ENCODE data around the gene BACE2.

Gene BACE2

DNA sequence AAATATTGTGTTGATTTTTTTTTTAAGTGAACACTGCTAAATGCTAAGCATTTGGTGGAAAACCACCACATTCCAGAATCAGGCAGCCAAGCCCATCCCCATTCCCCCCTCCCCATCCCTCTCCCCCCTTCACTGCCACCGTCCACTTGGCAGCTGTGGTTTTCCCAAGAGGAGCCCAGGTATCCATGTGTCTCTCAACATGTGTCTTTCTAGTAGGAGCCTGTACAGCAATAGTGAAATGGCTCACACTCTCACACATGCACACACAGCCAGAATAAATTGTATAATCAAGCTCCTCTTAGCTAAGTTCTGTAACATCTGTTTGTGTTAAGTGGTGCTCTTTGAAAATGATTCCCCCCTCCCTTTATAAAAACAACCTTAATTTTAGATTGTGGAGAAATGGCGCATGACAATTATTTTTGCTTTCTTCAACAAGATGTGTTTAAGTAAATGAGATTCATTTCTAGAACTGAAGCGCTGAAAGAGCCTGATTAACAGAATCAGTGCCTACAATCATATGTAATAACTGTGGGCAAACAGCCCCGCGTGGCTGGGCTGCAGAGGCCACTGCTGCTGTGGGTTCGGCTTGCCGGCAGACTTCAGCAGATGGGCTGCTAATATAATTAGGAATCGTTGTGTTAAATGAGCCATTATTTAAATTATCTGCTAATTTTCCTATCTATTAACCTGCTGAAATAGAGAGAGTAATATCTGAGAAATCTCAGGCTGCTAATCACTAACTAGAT lies 43.3 kb downstream of the BACE2 start:
- DNase-seq (ENCODE audit: low read depth in 4 of 4, low spot score in 1 of 4) = no peak

DNA sequence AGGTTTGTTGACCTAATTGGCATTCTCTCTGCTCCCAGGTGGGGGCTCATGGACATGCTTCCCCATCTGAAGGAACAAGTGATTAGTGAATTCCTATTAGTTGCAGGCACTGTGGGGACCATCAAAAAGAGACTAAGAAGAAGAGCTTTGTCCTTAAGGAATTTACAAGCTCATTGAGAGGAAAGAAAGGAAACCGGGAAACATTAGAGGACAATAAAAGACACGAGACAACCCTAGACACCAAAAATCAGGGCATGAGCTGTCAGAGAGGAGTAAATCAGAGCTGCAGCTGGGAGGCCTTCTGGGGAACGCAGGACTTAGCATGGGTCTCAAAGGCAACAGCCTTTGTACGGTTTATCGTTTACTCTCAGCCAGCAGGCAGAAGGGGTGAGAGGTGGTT lies 45.1 kb downstream of the BACE2 start:
- DNase-seq (ENCODE audit: low read depth in 4 of 4, low spot score in 1 of 4) = no peak

DNA sequence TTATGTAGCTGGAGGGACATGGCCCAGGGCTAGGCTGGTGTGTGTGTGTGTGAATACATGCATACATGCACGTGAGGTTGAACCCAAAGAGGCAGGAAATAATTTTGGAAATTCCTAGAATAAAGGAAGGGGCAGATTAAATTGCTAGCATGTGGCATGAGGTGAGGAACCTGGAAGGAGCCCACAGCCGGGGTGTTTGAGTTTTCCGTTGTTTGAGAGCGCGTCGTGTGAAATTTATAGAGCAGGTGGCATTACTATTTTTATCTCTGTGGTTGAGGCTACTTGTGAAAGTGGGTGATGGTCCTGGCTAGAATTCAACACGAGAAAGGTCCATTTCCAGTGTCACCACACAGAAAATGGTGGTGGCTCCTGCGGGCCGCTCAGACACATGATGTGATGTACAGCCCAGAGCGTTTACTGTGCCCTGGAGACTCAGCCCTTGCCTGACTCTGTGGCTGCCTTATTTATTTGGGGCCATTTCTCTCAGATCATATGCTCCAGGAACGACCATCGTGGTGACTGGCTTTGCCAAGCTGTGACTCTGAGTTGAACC lies 48.0 kb downstream of the BACE2 start:
- DNase-seq (ENCODE audit: low read depth in 4 of 4, low spot score in 1 of 4) = no peak

DNA sequence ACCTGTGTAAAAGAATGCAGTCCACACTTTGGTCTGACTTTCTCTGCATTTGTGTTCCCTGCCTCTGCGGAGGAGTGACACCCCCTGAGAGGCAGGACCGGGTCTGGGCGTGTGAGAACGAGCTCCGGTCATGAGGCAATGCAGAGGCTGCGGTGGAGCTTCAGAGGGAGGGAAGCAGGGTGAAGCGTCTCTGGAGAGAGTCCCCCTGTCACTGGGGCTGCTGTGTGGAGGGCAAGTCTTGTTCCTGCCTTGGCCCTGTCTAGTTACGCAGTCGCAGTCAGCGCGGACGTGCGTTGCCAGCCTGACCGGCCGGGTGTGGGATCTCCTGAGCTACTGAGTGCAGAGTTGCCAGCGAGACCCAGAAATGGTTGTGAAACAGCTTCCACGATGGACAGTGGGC lies 48.5 kb downstream of the BACE2 start:
- no peak for DNase-seq (ENCODE audit: low read depth in 4 of 4, low spot score in 1 of 4)

DNA sequence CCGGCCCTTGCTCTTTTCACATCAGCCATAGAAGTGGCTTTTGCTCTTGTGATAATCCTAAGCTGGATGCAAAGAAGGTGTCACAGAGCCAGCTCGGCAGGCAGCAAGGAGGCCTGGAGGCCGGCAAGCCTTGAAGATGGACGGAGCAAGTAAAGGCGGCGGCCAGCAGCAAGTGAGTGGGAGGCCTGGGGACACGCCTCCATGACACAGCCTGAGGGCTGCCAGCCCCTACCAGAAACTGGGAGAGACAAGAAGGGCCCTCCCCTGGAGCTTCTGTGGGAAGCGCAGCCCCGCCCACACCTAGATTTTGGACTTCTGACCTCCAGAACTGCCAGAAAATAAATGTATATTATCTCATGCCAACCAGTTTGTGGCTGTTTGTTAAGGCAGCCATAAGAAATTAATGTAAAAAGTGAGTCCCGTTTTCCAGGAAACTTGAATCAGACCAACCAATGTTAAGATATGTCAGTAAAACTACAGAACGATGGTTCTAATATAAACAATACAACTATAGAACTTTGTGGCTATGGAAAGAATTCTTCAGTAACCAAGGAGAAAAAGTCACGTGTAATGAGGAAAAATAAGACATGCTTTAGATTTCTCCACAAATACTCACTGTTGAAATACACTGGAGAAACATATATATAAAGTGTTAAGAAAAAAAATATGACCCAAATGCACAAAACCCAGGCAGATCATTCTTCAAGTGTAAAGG lies 49.9 kb downstream of the BACE2 start:
- DNase-seq (ENCODE audit: low read depth in 4 of 4, low spot score in 1 of 4) = no peak

DNA sequence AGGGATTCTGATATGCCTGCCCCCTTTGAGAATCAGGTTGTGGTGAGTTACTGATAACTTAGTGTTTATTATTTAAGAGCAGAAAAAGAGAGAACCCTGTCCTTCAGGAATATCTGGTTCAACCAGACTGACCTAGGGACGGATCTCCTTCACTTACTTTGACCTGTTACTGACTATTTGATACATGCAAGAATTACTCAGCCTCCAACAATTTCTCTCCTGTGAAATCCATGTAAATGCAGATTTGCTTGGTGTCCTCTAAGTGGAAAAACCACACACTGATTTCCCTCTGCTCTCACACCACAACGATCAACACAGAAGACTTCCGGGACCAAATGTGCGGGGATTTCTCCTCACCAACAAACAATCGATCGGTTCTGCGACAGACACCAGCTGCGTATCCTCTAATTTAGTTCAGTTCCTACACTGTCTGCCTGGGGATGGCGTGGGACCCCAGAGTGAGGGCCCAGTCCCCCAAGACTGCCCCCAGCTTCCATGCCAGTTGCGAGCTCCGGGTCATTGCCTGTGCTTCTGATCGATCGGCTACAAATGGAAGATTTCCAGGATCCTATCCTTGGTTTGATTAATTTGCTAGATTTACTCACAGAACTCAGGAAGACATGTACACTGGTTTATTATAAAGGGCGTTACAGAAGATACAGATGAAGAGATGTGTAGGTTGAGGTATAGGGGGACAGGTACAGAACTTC lies 51.7 kb downstream of the BACE2 start:
- DNase-seq (ENCODE audit: low read depth in 4 of 4, low spot score in 1 of 4) = no peak

DNA sequence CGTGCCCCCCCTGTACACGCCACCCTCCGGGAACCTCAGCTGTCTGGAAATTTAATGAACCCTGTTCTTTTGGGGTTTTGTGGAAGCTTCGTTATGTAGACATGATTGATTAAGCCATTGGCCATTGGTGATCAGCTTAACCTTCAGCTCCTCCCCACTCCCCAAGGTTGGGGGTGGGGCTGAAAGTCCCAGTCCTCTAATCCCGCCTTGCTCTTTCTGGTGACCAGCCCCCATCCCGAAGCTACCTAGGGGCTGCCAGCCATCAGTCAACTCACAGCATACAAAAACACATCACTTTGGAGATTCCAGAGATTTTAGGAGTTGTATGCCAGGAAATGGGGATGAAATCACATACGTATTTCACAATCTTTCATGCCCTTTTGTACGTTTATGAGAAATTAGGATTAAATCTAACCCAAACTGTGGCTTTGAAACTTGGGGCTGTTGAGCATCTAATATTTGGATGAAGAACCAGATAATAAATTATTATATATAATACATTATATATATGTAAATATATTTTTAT lies 52.3 kb downstream of the BACE2 start:
- DNase-seq (ENCODE audit: low read depth in 4 of 4, low spot score in 1 of 4) = no peak

DNA sequence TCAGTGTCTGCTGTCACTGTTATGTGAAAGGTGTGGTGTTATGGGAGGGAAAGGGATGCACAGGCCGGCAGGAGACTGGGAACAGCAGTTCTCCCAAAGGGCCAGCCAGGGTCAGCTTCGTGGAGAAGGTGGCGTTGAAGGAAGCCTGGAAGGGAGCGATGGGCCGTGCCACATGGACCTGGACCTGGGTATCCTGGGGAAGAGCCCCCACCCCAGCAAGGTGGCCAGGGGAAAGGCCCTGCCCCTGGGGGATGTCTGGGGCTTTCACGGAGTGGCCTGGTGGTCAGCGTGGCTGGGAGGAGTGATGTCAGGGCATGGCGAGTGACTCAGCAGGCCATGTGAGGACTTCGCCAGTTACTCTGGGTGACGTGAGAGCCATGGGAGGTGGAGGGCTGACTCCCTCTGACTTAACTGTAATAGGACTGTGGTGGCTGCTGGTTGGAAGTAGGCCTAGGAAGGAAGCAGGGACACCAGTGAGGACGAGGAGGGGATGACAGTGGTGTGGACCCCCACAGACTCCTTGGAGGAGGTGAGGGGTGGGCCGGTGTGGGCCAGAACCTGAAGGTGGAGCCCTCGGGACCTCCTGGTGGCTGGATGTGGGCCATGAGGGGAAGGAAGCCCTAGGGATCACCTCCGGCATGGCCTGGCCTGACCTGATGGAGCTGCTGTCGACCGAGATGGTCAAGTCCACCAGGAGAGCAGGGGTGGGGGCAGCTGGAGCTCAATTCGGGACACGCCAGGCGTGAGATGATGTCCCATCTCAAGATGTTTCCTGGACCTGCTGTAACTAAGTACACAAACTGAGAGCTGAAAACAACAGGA lies 54.5 kb downstream of the BACE2 start:
- DNase-seq (ENCODE audit: low read depth in 4 of 4, low spot score in 1 of 4) = no peak

DNA sequence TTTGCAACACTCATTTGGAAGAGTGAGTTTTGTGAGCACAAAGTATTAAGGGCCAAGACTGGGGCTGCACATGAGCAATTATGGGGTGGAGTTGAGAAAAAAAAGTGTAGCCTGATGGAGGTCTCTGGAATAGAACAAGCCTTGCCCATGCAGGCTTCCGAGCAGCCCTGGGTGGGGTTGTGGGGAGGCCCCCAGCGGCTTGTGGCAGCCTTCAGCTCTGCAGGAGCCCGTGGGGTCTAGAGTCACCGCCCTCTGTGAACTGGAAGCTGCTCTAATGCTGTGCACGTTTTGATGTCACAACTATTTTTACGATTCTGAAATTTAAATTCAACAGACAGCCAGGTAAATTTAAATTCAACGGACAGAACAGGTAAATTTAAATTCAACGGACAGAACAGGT lies 58.9 kb downstream of the BACE2 start:
- no peak for DNase-seq (ENCODE audit: low read depth in 4 of 4, low spot score in 1 of 4)

DNA sequence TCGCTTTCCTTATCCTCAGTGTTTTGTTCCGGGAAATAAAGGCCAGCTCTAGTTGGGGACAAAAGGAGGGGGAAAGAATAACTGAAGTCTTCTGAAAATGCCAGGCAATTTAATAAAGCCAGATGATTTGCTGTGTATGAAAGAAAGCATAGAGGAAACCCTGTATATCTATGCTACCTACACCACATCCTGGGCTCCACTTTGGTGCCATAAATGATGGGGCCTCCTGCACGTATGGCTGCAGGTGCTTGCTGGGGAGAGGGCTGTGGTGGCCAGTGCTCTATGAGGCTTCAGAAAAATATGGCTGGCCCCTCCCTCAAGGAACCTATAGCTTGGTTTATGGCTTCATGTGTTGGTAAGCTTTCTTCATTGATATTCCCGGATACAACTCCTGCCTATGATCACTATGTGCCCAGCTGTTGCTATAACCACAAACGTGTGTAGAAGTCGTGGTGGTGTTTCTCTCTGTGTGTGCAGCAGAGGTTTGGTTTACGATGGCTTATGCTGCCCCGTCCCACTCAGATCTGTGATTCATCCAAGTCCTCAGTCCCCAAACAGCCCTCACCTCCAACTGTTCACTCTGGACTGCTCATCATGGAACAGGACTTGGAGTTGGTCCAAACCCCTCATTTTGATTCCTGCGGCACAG lies 59.5 kb downstream of the BACE2 start:
- DNase-seq (ENCODE audit: low read depth in 4 of 4, low spot score in 1 of 4) = no peak

DNA sequence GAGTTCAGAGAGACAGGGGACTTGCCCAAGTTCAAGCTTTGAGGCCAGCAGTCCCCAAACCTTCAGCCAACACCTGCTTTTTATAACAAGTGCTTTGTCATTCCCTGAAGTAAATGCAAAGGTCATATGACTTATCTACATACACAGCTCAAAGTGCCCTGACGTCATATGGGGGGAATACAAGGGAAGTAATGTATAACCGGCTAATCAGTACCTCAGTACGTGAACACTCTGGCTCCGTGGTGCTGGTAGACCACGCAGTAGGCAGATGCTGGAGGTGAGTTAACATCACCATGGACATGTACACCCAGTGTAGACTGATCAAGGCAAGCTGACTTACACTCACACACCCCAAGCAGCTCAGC lies 60.0 kb downstream of the BACE2 start:
- DNase-seq (ENCODE audit: low read depth in 4 of 4, low spot score in 1 of 4) = no peak

DNA sequence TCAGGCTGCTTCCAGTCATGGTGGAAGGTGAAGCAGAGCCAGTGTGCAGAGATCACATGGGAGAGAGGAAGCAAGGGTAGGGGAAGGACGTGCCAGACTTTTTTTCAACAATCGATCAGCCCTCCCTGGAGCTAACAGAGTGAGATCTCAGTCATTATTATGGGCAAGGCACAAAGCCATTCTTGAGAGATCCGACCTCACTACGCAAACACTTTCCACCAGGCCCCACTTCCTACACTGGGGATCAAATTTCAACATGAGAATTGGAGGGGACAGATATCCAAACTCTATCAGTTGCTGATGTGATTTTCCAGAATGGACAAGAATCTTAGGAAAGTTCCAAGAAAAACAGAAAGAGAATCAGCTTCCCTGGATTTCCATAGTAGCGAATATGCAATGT lies 60.5 kb downstream of the BACE2 start:
- DNase-seq (ENCODE audit: low read depth in 4 of 4, low spot score in 1 of 4) = no peak

DNA sequence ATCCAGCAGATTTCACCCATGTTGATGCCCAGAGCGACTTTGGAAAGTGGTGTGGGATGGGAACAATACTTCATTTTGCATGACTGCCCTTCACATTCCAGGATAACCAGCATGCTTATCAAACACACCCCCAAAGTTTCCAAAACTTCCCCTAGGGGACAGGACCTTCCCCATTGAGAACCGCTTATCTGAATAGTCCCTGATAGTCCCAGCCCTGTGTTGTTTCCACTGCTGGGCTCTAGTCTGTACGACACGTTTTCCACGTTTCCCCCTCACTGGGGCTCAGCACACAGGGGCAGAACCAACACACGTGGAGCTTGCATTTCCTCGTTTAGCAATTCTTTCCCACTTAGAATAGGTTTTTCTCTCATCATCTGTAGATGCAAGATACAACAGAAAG lies 61.0 kb downstream of the BACE2 start:
- DNase-seq (ENCODE audit: low read depth in 4 of 4, low spot score in 1 of 4) = no peak

DNA sequence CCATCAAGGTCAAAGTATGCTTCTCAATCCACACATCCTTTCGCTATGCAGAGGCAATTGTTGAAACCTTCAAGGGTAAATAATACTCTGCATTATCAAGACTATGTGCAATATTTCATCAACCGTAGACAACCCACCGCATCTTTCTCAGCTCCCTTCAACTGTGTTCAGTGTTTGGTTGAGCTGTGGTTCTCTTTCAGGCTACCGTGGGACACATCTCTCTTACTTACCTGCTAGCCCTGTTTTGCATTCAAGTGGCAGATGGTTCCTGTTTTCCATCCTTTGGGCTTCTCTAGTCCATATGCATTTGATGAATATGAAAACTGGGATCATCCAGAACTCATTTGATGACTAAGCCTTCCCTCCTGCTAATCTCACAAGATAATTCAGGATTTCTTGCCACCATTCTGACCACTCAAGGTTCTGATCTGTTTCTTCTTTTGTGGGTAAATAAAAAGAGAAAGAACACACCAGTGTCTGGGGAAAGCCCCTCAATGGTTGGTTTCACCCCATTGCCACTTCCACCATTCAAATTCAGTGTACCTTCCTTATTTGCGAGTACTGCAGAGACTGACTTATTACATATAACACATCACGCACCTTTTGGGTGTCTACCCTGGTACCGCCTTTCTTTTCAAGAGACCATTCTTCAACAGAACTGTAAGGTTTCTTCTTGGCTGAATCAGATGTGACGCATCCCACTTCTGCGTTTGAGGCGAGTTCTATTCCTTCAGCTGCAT lies 61.7 kb downstream of the BACE2 start:
- no peak for DNase-seq (ENCODE audit: low read depth in 4 of 4, low spot score in 1 of 4)

DNA sequence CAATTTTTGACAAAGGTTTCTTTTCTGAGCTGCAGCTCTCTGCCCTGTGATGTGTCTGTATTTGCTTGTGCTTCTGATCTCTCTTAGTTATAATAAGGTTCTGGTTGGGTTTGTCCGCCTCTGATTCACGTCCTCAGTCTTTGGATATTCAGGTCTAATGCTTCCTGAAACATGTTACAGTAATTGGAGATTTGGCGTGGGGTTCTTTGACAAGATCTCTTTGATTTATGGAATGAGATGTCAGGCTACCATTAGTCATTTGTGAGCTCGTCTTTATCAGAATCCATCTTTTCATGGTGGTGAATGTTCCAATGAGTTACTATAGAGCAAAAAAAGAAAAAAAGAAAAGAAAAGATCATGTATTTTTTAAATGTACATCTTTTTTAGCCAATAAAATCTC lies 62.5 kb downstream of the BACE2 start:
- no peak for DNase-seq (ENCODE audit: low read depth in 4 of 4, low spot score in 1 of 4)

DNA sequence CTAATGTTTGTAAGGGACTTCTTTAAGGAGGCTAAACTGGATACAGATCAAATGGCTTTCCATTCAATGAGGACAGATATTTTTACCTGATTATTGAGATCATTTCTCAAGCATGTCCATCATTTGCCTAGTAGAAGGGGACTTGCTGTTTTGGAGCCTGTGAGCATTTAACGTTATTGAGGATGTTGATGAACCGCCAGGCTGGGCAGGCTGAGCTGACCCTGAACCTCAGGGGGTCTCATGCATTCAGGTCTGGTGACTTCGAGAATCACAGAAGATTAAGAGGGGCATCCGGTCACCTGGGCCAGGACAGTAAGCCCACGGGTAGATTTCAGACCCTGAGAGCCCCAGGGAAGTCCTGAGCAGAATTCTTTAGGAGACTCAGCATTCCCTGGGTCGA lies 63.1 kb downstream of the BACE2 start:
- no peak for DNase-seq (ENCODE audit: low read depth in 4 of 4, low spot score in 1 of 4)

DNA sequence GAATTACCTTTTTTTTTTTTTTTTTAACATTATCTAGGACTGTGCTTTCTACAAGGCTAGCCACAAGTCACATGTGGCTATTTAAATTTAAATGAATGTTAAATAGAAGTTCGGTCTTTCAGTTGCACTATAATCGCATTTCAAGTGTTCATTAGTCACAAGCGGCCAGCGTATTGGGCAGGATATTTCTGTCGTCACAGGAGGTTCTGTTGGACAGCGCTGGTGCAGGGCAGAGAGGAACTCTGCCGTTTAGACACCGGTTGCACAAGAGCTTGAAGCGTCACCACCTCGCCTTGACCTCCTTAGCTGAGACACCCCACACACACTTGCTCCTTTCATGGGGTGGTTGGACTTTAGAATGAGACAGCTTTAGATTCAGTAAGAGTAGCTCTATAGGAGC lies 64.1 kb downstream of the BACE2 start:
- DNase-seq (ENCODE audit: low read depth in 4 of 4, low spot score in 1 of 4) = no peak

DNA sequence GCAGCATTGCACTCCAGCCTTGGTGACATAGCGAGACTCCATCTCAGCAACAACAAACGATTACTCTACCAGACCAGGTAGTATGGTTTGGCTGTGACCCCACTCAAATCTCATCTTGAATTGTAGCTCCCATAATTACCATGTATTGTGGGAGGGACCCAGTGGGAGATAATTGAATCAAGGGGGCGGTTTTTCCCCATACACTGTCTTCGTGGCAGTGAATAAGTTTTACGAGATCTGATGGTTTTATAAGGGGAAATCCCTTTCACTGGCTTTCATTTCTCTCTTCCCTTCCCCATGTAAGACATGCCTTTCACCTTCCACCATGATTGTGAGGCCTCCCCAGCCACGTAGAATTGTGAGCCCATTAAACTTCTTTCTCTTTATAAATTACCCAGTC lies 66.0 kb downstream of the BACE2 start:
- no peak for DNase-seq (ENCODE audit: low read depth in 4 of 4, low spot score in 1 of 4)

DNA sequence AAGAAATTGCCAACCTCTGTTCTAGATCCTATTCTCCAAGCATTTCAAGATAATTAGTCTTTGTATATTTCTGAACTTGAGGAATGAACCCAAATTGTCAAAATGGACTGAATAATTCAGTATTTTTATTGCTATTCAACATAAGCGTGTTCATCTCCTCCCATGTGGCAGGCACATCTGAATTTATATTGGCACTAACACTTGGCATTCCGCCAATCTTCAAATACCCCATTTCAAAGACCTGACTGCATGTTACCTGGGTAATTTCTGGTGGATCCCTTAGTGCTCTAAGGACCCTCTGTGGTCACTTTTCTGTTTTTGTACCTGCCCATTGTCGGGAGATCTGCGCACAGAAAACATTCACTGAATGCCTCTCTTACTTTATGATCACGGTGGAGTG lies 66.6 kb downstream of the BACE2 start:
- no peak for DNase-seq (ENCODE audit: low read depth in 4 of 4, low spot score in 1 of 4)

DNA sequence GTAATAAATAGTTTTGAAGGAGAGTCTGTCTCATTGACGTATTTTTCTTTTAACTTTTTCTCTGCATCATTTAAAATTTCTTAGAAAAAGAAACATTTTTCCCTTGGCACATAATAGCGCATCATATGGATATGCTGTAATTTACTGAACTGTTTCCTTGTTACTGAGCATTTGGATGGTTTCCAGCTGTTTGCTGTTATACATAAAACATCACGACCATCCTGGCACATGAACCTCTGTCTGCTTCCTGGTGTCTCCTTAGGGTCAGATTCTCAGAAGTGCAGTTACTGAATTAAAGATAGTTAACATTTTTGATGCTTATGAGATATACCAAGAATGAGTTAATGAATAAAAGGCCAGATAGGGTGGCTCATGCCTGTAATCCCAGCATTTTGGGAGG lies 67.2 kb downstream of the BACE2 start:
- DNase-seq (ENCODE audit: low read depth in 4 of 4, low spot score in 1 of 4) = no peak

Data from stimulated activated CD4-positive, alpha-beta T cell treated with anti-CD3 and anti-CD28 coated beads, Interleukin-1b, Interleukin-23, amount 100 ng/mL, for 24 hours (primary cell).